NB4 (cell line): ENCODE measurements around the gene DLG2.

Experiments used
- DNase-seq: peaks from one replicate; pipeline ENCODE4 v3.0.0; 2010; ENCODE audit warnings: low read depth
- H3K4me3 ChIP-seq: one replicate; pipeline ENCODE4 v1.5.1; 2011; ENCODE audit warnings: mild to moderate bottlenecking, low read depth, low read length, moderate library complexity
- CTCF ChIP-seq: IDR thresholded peaks from one replicate; pipeline ENCODE4 v1.5.1; 2012; ENCODE audit warnings: low read depth, low read length
- MAX ChIP-seq: IDR thresholded peaks from 2 replicates; pipeline ENCODE4 v1.6.1; 2011; ENCODE audit warnings: low read depth, low read length
- MYC ChIP-seq: IDR thresholded peaks from 2 replicates; pipeline ENCODE4 v1.6.1; 2011; ENCODE audit warnings: low read depth, low read length
- POLR2A ChIP-seq: IDR thresholded peaks from 2 replicates; pipeline ENCODE4 v1.6.1; 2011; ENCODE audit warnings: mild to moderate bottlenecking; ENCODE audit not compliant: insufficient read length; ENCODE audit errors: extremely low read depth

DLG2 gene

GRCh38 chr11:84145616-84146185, 1481.4 kb downstream of the DLG2 start:
- no peak for TF ChIP-seq MAX
- TF ChIP-seq CTCF, result no peak
- TF ChIP-seq MYC, result no peak
- TF ChIP-seq POLR2A, result no peak
- H3K4me3 ChIP-seq, result no peak overlapping the region
- no peak for DNase-seq

GRCh38 chr11:84144531-84144930, 1482.6 kb downstream of the DLG2 start:
- no peak for TF ChIP-seq POLR2A
- no peak for TF ChIP-seq MAX
- no peak for TF ChIP-seq CTCF
- TF ChIP-seq MYC, result no peak
- DNase-seq, result no peak
- no peak overlapping the region for H3K4me3 ChIP-seq

GRCh38 chr11:84142411-84142810, 1484.7 kb downstream of the DLG2 start:
- H3K4me3 ChIP-seq, result no peak overlapping the region
- TF ChIP-seq CTCF (no peak), MAX (no peak), POLR2A (no peak), MYC (no peak)
- no peak for DNase-seq

- TF ChIP-seq MYC (no peak), MAX (no peak), POLR2A (no peak), CTCF (no peak)
- DNase-seq, result no peak
- no peak overlapping the region for H3K4me3 ChIP-seq
Observed at GRCh38 chr11:84140386-84141169, 1486.6 kb downstream of the DLG2 start.

- no peak for DNase-seq
- H3K4me3 ChIP-seq, result no peak overlapping the region
- no peak for TF ChIP-seq MAX
- no peak for TF ChIP-seq CTCF
- no peak for TF ChIP-seq MYC
- no peak for TF ChIP-seq POLR2A
Observed at GRCh38 chr11:84137960-84138359, 1489.2 kb downstream of the DLG2 start.

- no peak for TF ChIP-seq MAX
- no peak for TF ChIP-seq POLR2A
- no peak for TF ChIP-seq CTCF
- no peak for TF ChIP-seq MYC
- no peak for DNase-seq
- H3K4me3 ChIP-seq, result no peak overlapping the region
Observed at GRCh38 chr11:84137505-84137904, 1489.6 kb downstream of the DLG2 start.
